ENCODE measurements around the gene SLC1A1.

DNA sequence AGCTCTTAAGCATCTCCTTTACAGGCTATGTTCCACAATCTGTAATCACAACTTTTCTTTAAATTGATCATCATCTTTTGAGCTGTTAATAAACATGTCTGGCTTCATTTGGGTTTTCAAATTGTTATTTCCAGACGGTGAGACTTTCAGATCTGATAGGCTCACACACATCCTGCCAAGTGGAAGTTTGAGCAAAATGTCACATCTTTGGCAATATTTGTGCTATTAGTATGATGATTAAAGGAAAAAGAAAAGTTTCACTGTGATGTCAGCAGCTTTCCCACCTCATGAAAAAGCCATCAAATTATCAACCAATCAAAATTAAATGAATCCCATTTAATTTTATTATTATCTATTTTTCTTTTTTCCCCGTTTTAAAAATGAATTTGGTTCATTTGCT is 29.8 kb downstream of the SLC1A1 start:
- TF ChIP-seq ZNF70 (CRISPR knock-in tag; IDR thresholded peaks at IDR 0.05): no peak
- TF ChIP-seq SNAI2 (CRISPR knock-in tag; IDR thresholded peaks at IDR 0.05): no peak
- TF ChIP-seq, protein P1, sequence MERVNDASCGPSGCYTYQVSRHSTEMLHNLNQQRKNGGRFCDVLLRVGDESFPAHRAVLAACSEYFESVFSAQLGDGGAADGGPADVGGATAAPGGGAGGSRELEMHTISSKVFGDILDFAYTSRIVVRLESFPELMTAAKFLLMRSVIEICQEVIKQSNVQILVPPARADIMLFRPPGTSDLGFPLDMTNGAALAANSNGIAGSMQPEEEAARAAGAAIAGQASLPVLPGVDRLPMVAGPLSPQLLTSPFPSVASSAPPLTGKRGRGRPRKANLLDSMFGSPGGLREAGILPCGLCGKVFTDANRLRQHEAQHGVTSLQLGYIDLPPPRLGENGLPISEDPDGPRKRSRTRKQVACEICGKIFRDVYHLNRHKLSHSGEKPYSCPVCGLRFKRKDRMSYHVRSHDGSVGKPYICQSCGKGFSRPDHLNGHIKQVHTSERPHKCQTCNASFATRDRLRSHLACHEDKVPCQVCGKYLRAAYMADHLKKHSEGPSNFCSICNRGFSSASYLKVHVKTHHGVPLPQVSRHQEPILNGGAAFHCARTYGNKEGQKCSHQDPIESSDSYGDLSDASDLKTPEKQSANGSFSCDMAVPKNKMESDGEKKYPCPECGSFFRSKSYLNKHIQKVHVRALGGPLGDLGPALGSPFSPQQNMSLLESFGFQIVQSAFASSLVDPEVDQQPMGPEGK (CRISPR knock-in tag; IDR thresholded peaks at IDR 0.05; ENCODE audit: borderline replicate concordance): no peak
- TF ChIP-seq TOX (CRISPR knock-in tag; IDR thresholded peaks at IDR 0.05; ENCODE audit: borderline replicate concordance): no peak
- no peak for TF ChIP-seq ZFP30 (CRISPR knock-in tag; IDR thresholded peaks at IDR 0.05)
- TF ChIP-seq BACH2 (CRISPR knock-in tag; IDR thresholded peaks at IDR 0.05; ENCODE audit: borderline replicate concordance): no peak

All from SK-N-SH treated with all-trans-retinoic acid at 6 μM for 48 hours (cell line).